GM12873 (cell line): ENCODE data around the gene FCER1A.

Experiments
- CTCF ChIP-seq: IDR thresholded peaks from 2 replicates; pipeline ENCODE4 v1.5.1; 2012; ENCODE audit warnings: low read depth, mild to moderate bottlenecking, moderate library complexity, low read length, control low read depth; ENCODE audit not compliant: insufficient read depth; ENCODE audit errors: missing control alignments

FCER1A gene

DNA sequence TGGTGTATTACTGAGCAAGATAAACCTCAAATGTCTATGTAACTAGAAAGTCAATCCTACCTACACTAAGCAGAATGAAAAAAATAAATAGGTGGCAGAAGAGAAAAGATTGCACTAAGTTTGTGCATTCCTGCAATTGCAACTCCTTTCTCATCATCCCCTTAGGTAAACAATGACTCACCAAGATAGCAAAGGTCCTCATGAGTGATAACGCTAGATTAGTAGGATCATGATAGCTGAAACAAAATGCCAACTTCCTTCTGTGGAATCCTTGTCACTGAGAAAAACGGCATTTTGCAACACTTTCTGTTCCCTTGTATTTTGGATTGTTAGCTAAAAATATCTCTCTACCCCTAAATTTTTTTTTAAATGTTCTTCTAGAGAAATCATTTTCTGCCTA lies 20.0 kb upstream of the FCER1A start:
- no peak for TF ChIP-seq CTCF

- TF ChIP-seq CTCF: no peak
These were observed 13.1 kb upstream of the FCER1A start for GRCh38 chr1:159289060-159289459.

DNA sequence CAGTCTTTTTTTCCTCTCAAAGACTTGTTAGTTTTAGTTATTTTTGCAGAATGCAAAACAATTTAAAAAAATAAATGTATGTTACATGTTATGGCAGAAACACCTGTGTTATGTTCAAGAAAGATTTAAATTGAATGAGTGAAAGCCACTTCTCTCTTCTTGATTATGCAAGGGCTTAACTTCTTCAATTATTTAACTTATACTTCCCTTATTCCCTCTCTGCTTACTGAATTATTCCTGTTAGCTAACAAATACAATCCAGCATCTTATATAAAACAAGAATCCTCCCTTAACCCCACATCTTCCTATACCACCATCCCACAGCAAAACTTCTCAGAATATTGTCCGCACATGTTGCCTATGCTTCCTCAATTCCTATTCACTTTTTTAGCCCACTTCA lies 10.7 kb upstream of the FCER1A start:
- no peak for TF ChIP-seq CTCF

- no peak for TF ChIP-seq CTCF
These were observed 5.3 kb upstream of the FCER1A start for GRCh38 chr1:159296706-159297375.

- TF ChIP-seq CTCF: no peak
These were observed 2.0 kb upstream of the FCER1A start for GRCh38 chr1:159300146-159300545.

GRCh38 chr1:159307346-159308020 lies 5.3 kb downstream of the FCER1A start:
- no peak for TF ChIP-seq CTCF

GRCh38 chr1:159311679-159312078 lies 9.5 kb downstream of the FCER1A start:
- no peak for TF ChIP-seq CTCF
